Neural progenitor cell (in vitro differentiated cells): ENCODE data around the gene TRANK1.

Experiments
- CTCF ChIP-seq: fragments of 200-600 bp; sonication (generic); IDR thresholded peaks from 2 replicates; pipeline ENCODE4 v1.5.1; 2017; ENCODE audit warnings: antibody characterized with exemption, mild to moderate bottlenecking
- EZH2phosphoT487 ChIP-seq: fragments of 200-600 bp; sonication (generic); IDR thresholded peaks from 2 replicates; pipeline ENCODE4 v1.6.1; 2017; ENCODE audit warnings: antibody characterized with exemption

GRCh38 chr3:36824443-36824842 lies 120.4 kb downstream of the TRANK1 start:
- TF ChIP-seq EZH2phosphoT487 (no peak), CTCF (no peak)
